GM12801 (cell line): ENCODE results near the gene CXCR2.

Experiments
- TF ChIP-seq, protein P1 (sequence below): IDR thresholded peaks from one replicate; pipeline ENCODE4 v1.5.1; 2011; ENCODE audit warnings: control low read depth; ENCODE audit not compliant: insufficient read length; ENCODE audit errors: extremely low read depth

The CXCR2 gene

DNA sequence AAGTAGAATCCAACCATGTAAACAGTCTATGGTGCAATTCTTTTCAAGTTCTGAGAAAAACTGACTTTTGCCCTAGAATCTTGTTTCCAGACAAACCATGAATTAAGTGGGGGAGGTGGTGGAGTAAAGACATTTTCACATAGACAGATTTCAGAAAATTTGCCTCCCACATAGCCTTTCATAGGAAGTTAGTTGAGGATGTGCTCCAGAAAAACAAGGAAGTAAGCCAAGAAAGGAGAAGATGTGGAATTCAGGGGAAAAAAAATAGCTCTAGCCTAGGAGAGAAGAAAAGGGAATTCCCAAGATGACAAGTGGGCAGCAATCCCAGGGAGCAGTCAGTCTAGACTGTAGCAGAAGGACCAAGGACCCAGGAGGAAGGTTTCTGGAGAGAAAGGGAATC lies 39.4 kb upstream of the CXCR2 start:
- TF ChIP-seq, protein P1, sequence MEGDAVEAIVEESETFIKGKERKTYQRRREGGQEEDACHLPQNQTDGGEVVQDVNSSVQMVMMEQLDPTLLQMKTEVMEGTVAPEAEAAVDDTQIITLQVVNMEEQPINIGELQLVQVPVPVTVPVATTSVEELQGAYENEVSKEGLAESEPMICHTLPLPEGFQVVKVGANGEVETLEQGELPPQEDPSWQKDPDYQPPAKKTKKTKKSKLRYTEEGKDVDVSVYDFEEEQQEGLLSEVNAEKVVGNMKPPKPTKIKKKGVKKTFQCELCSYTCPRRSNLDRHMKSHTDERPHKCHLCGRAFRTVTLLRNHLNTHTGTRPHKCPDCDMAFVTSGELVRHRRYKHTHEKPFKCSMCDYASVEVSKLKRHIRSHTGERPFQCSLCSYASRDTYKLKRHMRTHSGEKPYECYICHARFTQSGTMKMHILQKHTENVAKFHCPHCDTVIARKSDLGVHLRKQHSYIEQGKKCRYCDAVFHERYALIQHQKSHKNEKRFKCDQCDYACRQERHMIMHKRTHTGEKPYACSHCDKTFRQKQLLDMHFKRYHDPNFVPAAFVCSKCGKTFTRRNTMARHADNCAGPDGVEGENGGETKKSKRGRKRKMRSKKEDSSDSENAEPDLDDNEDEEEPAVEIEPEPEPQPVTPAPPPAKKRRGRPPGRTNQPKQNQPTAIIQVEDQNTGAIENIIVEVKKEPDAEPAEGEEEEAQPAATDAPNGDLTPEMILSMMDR = no peak

DNA sequence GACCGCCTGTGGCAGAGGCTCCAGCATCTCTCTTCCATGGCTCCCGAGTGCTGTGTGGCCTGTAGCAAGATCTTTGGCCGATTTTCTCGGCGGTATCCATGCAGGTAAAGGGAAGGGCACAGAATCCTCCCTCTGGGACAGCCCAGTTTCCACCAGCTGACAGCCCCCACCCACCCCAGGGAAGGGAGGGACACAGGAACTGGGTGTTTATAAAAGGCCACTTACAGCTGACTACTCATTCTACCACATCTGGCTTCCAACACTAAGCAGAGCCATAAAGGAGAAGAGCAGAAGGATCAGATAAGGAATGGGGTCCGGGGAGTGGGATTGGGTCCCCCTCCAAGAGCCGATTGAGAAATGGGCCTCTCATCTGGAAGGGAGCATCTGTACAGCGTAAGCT lies 36.6 kb upstream of the CXCR2 start:
- TF ChIP-seq, protein P1 = no peak

DNA sequence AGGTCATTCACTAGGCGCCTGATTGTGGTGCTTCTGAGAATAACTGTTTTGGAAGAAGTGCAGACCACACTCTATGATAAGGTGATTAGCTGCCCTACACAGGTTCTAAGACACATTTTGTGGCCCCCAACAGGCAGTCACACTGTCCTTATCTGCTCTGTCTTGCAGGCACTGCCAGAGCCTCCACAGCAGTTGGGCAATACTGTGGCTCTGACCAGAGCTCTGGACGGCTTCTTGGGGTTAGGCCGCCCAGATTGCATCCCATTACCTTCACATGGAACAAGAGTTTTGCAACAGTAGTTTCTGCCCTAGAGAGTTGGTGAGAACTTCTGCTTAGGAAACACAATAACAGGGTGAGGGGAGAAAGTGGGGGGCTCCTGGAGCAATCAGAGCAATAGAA lies 34.1 kb upstream of the CXCR2 start:
- TF ChIP-seq, protein P1 = no peak

DNA sequence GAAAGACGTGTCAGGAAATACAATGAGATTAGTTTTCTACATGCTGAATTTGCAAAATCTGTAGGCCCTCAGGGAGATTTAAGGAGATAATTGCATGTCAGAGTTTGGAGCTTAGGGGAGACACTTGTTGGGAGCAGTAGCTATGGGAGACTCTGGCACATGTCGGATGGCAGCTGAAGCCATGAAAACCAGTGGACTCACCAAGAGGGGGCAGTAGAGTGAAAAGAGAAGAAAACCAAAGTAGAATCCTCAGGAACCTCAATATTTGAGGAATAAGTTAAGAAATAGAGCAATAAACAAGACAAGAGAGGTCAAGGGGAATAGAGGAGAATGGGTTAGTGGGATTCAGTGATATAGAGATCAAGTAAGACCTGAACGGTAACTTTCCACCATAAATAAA lies 31.9 kb upstream of the CXCR2 start:
- TF ChIP-seq, protein P1 = no peak

DNA sequence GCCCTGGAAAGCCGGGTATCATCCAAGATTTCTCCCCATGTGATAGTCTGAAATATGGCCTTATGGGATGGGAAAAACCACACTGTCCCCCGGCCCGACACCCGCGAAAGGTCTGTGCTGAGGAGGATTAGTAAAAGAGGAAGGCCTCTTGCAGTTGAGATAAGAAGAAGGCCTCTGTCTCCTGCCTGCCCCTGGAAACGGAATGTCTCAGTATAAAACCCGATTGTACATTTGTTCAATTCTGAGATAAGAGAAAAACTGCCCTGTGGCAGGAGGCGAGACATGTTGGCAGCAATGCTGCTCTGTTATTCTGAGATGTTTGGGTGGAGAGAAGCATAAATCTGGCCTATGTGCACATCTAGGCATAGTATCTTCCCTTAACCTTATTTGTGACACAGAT lies 30.0 kb upstream of the CXCR2 start:
- TF ChIP-seq, protein P1 = no peak

DNA sequence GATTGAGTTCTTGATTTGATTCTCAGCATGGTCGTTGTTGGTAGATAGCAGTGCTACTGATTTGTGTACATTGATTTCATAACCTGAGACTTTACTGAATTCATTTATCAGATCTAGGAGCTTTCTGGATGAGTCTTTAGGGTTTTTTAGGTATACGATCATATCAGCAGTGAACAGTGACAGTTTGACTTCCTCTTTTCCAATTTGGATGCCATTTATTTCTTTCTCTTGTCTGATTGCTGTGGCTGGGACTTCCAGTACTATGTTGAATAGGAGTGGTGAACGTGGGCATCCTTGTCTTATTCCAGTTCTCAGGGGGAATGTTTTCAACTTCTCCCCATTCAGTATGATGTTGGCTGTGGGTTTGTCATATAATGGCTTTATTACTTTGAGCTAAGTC lies 27.9 kb upstream of the CXCR2 start:
- TF ChIP-seq, protein P1 = no peak

DNA sequence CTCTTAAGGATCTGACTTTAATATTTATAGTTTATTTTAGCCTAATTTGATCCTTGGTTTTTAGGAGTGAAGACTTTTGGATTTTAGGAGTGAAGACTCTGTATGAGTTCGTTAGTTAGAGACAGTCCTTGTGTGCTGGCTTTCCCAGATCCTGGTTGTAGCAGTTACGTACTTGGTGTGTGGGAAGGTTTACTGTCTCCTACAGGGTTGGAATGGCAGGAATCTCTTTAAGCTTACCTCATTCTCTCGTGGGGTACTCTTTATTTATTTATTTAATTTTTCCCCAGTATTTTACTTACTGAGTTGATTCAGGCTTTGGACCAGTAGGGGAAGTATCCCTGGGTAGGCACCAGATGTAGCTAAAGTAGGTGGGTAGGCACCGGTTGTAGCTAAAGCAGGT lies 1.8 kb upstream of the CXCR2 start:
- TF ChIP-seq, protein P1 = no peak

DNA sequence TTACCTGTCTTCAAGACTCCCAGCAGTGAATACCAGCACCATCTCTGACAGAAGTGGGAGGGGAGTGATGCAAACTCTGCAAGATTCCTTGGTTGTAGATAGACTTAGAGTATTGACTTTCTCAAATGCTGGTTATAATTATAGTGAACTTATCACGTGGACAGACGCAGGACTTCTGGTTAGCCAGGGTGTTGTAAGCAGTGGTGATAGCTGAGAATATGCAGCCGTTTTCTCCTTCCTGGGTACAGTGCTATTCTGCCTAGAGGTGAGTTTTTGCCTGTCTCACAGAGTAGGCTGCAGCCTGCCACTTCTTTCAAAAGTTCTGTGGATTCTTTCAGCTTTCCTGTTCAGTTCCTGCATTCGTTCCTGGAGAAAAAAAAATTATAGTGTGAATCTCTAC lies 733 bp upstream of the CXCR2 start:
- TF ChIP-seq, protein P1 = no peak
